Putamen (tissue), 1 donor: ENCODE data around the gene RAD50.

Experiments used
- DNase-seq: peaks from one replicate; pipeline ENCODE4 v3.0.0-alpha.2; 2016; ENCODE audit warnings: low spot score

RAD50 gene

DNA sequence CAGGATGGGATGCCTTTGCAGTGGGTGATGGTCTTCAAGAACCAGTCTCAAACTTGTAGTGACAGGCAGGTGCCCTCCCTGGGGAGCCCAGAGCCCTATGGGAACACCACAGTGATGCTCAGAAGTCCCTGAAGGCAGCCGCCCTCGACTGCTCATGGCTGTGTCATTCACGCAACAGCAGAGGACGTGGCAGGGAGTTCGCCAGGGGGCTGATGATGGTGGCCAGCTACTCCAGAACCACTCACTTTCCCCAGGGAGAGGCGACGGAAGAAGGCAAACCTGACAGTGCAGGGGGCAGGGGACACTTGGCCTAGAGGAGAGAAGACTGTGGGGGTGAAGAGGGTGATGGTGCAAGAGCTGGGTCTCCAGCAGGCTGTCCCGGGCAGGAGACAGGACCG is 105.2 kb downstream of the RAD50 start:
- DNase-seq = no peak

DNA sequence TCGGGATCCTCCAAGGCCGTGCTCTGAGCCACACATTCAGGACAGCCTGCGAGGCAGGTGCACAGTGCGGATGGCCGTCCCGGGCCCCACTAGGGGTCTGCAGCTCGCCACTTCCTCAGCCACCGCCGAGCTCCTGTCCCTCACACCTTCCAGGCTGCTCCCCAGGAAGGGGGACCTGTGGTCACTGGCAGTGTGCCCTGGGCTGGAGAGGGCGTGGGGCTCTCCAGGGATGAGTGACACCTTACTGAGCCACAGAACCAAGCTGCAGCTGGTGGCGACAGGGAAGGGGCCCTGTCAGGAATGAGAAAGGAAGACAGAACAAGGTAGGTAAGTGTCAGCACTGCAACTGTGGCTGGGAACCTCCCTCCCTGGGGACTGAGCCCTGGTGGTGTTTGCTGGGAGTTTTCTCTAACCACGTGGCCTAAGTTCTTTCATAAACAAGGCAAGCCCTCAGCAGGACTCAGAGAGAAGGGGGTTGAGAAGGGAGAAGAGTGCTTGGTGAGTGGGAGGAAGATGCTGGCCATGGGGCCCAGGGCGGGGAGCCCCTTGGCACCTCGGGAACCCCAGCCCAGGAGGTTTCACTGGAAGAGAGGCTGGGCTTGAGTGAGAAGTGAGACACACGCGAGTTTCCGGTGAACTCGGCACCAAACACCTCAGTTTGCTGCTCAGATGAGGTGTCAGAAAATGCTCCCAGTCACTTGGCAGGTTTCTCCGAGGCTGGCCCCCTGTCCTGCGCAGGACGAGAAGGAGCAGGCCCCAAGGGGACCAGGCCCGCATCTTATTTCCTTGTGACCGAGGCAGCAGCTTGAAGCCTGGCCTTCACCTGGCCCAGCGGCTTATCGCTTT is 106.4 kb downstream of the RAD50 start:
- no peak for DNase-seq

DNA sequence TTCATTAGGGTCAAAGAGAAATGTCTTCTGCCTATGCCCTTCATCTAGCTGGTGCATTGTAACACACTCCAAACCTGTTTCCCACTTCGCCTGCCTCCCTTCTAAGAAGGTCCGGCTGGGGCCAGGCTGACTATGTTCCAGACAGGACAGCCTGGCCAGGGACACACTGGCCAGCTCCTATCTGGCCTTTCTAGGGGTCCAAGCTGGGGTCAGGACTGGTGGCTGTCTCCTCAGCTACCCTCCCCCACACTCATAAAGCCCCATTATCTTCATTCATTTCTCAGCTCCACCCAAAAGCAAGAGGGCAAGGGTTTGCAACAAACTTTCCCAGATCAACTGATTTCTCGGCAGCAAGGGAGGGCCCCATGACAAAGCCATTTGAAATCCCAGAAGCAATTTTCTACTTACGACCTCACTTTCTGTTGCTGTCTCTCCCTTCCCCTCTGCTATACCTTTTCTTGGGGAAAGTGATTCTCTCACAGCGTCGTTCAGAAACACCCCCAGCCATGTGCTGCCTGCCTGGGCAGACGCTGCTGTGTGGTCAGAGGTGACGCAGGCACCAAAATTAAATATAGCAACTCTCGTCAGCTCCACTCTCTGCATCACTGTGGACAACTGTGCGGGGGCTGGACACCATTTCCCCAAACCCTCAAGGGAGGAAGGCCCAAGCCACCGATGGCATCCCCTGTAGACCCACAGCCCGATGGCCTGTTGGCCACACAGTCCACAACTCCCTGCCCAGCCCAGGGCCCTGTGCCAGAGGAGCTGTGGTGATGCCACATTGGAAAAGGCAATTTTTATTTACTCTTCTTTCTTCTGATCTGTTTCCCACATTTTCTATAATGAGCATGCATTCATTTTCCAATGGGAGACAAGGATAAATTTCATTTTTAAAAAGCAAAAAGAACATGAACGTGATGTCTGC is 107.3 kb downstream of the RAD50 start:
- DNase-seq = no peak

DNA sequence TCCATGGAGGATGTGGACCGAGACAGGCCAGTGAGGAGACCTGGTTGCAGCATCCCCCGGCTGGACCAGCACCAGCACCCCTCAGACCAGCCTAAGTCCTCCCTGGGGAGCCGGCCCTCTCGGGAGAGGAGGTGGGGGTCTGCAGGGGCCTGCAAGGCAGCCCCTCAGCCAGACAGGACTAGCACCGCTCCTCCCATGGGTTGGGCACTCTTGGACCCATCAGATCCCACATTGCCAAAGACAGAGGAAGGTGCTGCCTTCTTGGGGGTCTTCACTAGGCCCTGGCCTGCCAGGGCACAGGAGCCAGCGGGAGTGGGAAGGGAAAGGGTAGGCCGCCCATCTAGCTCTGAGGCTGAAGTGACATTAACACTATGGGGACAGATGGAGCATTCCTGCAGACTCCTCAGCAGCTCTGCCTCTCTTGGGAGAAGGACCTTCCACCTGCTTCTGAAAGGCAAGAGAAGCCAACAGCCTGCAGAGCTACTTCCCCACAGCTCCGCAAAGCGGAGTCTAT is 108.0 kb downstream of the RAD50 start:
- DNase-seq = no peak

DNA sequence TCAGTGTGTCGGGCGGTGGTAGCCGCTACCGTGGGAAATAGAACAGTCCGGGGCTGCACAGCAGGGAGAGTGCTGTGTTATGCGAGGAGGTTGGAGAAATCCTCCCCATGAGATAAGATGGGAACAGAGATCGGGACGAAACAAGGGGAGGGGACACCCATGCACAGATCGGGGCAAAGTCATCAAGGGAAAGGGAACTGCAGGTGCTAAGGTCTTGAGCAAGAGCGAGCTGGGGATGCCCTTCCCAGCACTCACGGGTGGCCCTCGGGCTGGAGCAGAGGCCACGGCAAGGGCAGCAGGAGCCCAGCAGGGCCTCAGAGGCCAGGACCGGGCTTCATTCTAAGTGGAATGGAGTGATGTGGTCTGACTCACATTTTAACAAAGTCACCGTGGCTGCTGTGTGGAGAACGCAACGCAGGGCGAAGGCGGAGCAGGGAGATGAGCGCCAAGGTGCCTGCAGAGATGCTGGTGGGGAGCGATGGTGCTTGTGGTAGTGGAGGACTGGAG is 108.8 kb downstream of the RAD50 start:
- DNase-seq = no peak

DNA sequence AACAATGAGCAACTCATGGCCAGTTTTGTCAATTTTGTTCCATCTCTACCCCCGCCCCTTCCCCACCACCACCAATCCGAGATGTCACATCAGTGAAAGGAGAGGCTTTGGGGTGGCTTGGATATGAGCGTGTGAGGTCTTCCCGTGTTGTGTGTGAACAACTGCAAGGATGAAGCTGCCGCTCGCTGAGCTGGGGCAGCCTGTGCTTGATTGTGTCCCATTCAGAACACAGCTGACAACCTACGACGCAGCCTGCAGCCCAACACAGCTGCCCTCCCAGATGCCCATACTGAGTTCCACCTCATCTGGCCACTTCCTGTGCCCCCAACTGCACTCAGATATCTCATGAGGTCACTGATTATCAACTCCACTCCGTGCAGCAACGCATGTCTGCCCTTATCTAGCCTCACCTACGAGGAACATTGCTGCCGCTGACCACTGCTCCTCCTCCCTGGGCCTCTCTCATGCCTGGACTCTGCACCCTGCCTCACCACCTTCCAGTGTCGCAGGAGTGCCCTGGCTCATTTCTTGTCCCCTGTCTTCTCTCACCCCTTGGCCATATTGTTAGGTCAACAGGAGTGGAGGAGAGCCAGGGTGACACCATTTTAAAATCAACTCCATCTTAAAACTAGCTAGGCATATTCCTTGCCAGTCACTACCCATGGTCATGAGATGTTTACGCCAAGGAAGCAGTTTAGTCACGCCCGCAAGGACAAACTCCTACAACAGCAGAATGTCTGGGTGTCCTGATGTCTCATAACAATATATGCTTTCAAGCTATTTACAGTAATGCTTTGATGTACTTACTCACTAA is 109.7 kb downstream of the RAD50 start:
- no peak for DNase-seq

DNA sequence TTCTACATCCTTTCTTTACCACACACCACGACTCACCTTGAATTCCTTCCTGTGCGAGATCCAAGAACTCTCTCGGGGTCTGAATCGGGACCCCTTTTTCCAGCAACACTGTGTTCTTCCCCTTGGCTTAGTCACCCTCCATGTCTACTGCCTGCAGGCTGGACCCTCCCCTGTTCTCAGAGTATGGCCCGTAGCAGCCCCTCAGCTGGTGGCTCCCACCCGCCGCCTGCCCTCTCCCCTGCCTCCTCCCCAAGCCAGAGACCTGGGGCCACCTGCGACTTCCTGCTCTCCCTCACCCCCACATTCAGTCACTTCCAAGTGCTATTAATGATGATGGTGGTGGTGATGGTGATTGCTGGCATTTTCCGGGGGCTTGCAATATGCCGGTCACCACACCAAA is 110.5 kb downstream of the RAD50 start:
- no peak for DNase-seq

DNA sequence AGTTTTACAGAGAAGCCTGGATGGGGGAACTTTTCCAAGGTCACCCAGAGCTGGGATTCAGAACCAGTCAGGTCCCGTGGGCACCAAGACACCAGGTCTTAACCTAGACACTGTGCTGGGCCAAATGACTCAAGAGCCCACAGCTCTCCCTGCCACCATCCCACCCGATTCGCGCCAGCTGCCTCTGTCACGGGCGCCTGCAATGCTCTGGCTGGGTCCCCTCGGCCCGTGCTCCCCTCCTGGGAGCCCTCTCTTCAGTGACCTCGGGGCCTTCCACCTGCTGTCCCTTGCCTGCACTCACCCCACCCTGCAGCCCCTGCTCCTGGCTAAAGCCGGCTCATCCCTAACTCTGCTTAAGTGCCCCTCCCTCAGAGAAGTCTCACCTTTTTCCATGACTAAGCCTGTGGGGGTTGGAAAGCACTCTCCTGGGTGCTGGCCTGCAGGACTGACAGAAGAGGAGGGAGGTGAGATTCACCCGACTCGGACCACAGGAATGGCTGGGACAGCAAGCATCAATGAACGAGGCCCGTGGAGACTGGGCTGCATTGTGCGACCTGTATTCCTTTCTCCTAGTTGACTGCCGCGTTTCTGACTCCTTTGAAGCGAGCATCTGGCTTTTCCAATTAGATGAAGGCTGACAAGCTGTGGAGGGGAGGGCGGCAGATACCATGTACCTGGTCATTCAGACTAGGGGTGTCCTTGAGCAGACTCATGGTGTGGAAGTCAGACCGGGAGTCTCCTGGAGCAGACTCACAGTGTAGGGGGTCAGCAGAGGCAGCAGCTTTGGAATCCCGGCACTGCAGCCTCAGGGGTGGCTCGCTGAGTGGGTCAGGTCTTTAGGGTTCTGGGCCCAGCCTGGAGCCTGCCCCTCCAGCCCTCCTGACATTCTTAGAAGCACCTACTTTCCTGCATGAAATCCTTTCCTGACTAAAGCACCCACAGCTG is 111.3 kb downstream of the RAD50 start:
- DNase-seq = no peak

DNA sequence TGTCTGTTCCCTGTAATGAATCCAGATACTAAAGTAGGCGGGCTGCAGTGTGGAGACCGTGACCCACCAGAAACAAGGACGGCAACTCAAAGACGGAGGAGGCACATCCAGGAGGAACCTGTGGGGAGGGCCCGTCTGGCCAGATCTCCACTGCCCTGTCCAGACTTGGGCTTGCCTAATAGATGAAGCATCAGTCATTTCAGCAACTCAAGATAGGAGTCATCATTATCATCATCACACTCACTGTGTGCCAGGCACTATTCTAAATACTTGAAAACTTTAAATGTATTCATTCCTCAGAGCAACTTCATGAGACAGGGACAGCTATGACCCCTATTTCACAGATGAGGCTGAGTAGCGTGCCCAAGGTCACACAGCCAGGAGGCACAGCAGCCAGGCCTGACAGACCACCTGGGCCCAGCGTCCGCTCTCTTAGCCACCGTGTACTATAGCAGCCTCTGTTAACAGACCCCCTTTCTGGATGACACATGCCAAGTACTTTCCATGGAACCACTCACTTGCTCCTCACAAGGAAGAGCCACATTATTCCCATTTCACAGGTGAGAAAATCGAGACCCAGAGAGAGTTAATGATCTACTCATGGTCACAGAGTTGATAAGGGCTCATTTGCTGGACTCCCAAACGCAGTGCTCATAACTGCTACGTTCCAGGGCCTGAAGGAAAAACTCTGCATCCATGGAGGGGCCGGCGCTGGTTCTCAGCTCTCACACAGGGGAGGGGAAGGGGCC is 112.1 kb downstream of the RAD50 start:
- no peak for DNase-seq

DNA sequence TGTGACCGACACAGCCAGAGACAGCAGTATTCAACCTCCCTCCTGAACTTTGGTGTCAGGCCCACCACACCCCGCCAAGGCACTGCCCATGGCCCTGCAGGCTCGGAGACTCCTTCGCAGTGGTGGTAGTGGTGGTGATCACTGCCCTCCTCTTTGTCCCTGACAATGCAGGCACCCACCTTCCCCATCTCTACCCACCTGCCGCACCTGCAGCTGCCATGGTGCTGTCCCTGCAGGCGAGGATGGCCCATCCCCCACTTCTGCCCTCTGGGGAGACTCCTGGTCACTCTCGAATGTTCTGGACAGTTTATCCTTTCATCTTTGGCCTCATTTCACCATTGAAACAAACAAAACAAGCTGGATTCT is 112.7 kb downstream of the RAD50 start:
- DNase-seq = no peak

DNA sequence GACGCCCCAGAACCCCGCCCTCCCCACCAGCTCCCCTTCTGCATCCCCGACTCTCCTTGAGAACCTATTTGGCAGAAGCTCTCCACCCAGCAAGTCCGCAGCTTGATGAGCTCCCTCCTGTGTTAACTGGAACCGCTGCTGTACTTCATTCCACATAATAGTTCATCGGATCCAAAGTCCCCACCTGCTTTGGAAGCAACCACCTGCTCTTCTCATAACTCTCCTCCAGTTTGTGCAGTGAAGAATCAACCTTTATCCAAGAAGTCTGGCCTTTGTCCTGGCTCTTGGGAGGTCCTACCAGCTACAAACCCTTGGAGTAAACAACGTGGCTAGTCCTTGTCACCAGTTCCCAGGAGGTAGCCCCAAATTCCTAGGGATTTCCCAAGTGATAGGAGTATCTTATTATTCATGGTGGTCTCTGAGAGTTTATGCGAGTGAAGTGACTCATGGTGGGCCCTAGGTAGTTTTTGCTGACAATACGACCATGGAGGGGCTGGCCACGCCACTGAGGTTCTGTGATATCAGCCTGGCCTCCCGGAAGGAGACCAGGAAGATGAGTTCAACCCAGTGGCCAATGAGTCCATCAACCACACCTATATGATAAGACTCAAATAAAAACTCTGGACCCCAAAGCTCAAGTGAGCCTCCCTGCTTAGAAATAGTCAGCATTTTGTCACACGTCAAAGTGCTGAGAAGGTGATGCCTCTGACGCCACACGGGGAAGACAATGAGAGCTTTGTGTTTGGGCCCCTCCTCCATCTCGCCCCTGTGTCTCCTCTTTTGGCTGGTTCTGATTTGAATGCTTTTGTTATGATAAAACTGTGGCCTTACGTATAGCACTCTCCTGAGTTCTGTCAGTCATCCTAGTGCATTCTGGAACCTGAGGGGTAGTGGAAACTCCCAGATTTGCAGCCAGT is 113.4 kb downstream of the RAD50 start:
- no peak for DNase-seq

DNA sequence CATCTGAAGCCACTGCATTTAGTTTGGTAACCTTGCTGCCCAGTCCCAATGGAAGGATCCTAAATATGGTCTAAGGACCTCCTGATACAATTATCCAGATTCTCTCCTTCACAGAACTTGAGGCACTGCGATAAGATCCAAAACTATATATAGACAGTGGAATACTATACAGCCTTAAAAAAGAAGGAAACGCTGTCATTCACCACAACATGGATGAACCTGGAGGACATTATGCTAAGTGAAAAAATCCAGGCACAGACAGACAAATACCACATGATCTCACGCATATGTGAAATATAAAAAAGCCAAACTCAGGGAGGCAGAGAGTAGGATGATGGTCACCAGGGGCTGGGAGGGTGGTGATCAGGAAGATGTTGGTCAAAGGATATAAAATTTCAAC is 114.2 kb downstream of the RAD50 start:
- DNase-seq = no peak

DNA sequence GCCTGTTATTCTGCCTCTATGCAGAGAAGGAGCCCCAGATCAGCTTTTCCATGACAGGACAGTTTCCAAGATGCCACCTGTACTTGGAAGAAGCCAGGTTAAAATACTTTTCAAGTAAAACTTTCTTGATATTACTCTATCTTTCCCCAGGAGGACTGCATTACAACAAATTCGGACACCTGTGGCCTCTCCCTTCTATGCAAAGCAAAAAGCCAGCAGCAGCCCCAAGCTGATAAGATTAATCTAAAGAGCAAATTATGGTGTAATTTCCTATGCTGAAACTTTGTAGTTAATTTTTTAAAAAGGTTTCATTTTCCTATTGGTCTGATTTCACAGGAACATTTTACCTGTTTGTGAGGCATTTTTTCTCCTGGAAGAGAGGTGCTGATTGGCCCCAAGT is 116.7 kb downstream of the RAD50 start:
- no peak for DNase-seq

DNA sequence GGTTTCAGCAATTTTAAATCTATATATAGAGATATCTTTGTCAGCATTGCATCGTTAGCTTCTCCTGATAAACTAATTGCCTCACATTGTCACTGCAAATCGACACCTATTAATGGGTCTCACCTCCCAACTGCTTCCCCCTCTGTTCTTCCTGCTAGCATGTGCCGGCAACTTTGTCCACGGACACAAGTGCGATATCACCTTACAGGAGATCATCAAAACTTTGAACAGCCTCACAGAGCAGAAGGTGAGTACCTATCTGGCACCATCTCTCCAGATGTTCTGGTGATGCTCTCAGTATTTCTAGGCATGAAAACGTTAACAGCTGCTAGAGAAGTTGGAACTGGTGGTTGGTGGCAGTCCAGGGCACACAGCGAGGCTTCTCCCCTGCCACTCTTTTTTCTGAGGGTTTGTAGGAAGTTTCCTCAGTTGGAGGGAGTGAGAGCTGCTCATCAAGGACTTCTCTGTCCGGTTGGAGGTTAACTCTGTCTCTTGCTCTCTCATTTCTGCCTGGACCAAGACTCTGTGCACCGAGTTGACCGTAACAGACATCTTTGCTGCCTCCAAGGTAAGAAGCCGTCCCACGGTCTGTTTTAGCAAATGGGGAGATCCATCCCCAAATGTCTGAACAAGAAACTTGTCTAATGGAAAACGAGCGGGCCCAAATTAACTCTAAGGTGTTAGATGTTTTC is 117.3 kb downstream of the RAD50 start, which contains the start of gene IL4:
Gene IL4 (plus strand): TSS at position 51 of the 692 bp plus-strand sequence. CDS start 62 bp downstream, at position 113.
- no peak for DNase-seq

DNA sequence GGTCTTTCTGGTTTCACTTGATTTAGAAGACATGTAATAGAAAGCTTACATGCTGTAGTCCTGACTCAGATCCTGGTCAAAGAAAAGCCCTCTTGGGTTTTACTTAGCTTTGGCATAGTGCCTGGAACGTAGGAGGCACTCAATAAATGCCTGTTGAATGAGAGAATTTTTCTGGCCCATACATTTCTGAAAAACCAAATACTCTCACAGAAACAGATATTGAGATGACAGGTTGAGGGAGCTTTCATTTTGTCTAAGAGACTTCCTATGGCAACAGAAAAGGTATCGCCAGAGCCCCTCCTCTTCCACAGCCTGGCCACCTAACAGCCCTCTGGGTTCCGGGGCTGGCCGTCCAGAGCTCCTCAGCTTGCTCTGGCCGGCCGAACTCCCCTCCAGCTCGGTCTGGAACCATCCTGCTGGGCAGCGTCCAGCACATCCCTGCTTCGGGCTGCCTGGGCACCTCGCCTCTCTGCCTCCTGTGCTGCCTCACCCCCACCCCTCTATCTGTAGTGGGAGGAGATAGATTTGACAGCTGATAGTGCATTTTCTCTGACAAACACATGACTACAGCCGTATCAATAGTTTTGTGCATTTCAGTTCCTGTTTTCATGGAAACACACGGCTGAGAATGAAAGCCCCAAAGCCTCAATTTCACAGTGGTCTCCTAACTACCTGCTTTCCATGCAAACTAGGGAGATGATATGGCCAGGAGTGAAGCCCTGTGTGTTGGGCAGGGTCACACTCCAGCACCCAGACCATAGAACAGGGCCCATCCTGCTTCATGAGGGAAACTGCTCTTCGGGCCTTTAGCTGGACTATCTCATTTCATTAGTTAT is 118.1 kb downstream of the RAD50 start:
- DNase-seq = no peak

DNA sequence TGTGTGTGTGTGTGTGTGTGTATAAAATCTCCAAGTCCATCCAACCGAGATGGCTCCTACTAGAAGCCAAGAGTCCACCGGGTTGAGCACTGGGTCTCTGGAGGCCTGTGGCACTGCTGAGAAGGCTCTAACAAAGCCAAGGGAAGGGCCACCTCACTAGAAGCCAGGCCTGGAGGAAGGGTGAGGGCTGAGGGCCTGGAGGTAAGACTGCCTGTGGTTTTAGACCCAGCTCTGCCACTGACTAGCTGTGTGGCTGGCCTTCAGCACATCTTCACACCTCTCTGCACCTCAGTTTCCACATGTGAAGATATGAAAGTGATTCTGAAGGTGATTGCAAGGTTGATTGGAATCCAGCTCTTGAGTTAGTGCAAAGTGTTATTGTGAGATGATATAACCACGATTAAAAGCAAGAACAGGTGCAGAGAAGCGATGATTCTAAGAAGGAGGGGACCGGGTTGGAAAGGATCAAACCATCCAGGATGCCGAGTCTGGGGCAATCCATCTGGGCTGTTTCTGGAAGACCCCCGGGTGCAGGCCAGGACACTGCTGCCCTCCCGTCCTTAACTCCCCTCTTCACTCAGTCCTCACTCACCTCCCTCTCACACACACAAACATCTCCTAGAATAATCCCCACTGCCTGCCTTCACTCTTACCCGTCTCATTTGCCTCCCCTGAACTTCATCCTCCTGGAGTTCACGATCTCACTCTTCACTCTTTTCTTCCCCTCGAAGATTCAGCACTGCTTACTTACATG is 119.3 kb downstream of the RAD50 start:
- DNase-seq = no peak
